Neural cell (in vitro differentiated cells): Measurements from ENCODE around the gene IL25.

ENCODE experiments used
- CTCF ChIP-seq: fragments of 450-650 bp; IDR thresholded peaks from 2 replicates; pipeline ENCODE4 v1.5.1; 2014; ENCODE audit warnings: antibody characterized with exemption, mild to moderate bottlenecking, moderate library complexity; ENCODE audit not compliant: poor library complexity, severe bottlenecking
- EZH2 ChIP-seq: fragments of 200-600, 300-800 bp; shearing (Covaris generic), sonication (generic); IDR thresholded peaks from 2 replicates; pipeline ENCODE4 v1.6.1; 2014; ENCODE audit warnings: antibody characterized with exemption, low read length, borderline replicate concordance, mild to moderate bottlenecking; ENCODE audit not compliant: insufficient read depth, poor library complexity, severe bottlenecking
- POLR2AphosphoS5 ChIP-seq: IDR thresholded peaks from 2 replicates; pipeline ENCODE4 v1.6.1; 2012

GRCh38 chr14:23392613-23393012, 20.0 kb downstream of the IL25 start:
- TF ChIP-seq CTCF (no peak), POLR2AphosphoS5 (no peak), EZH2 (no peak)
